Urothelium cell line (cell line): ENCODE measurements around the gene SCP2.
A peak's percentile ranks its signal among the peaks of the same experiment; 100 is the strongest.

Experiments
- DNase-seq: peaks from one replicate; pipeline ENCODE4 v3.0.0; 2011; ENCODE audit warnings: low spot score, mixed read lengths
- FAIRE-seq: peaks from 2 replicates; lab custom pipeline; 2011; peaks lifted over from hg19 to GRCh38; lab: Jason Lieb, UNC

SCP2 gene, protein sequence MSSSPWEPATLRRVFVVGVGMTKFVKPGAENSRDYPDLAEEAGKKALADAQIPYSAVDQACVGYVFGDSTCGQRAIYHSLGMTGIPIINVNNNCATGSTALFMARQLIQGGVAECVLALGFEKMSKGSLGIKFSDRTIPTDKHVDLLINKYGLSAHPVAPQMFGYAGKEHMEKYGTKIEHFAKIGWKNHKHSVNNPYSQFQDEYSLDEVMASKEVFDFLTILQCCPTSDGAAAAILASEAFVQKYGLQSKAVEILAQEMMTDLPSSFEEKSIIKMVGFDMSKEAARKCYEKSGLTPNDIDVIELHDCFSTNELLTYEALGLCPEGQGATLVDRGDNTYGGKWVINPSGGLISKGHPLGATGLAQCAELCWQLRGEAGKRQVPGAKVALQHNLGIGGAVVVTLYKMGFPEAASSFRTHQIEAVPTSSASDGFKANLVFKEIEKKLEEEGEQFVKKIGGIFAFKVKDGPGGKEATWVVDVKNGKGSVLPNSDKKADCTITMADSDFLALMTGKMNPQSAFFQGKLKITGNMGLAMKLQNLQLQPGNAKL

DNA sequence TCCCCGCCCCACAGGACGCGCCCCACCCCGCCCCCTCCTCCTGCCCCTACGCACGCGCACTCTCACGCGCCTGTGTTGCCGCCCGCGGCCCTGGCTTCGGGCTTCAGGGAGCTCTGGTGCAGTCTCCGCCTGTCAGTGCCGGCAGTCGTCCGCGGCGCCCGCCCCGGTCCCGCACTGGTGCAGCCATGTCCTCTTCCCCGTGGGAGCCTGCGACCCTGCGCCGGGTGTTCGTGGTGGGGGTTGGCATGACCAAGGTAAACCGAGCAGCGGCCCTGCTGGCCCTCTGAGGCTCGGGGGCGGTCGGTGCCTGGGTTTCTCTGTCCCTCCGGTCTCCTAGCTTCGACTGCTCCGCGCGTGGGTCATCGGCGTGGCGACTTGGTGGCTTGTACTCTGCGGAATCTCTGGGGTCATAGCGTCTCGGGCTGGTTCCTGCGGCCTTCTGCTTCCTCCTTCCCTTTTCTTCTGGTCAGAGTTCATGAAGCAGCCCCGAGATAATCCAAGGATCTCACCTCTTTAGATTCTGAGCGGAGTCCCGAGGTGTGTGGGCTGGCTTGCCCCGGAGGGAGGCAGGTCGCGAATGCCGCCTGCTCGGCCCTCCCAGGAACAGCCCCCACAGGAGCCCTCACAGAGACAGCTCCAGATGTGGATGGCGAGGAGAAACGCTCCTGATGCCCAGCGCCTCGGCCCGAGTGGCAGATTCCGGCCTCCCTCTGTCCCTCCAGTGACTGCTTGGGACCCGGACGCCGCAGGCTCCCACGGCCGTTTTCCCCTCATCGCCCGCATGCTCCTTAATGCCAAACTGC lies at the start of gene SCP2:
TSS of gene SCP2 (plus strand) at position 65 of the 803 bp plus-strand sequence. CDS start at position 186, 121 bp downstream.
- DNase-seq (peak; percentile 84), FAIRE-seq (no peak)

DNA sequence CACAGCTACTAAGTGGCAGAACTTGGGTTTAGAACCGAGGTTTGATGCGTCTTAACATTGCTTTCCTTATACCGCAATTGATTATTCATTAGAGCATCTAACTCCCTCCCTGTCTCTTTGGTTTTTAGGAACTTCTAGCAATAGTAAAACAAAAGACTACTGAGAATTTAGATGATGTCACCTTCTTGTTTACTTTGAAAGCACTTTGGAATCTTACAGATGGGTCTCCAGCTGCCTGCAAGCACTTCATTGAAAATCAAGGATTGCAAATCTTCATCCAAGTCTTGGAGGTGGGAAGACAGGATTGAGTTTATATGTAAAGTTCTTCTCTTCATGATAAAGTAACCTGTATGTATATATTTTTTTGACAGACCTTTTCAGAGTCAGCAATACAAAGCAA lies 49.5 kb upstream of the SCP2 start:
- no peak for FAIRE-seq
- no peak for DNase-seq

DNA sequence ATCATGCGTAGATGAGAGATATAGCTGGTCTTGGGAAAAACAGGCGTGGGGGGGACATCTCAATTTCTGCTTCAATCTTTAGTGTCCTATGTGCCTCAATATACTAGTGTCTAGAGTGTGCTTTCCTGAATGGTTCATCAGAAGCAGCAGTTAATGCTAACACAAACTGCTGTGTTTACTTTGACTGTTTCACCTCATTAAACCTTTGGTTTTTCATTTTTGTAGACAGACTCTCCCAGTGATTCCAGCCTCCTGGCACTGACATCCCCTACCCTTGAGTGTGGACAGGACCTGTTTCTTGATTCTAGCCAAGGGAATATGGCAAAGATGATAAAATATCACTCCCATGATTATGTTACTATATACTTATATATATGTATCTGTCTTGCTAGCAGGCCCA lies 46.9 kb upstream of the SCP2 start:
- DNase-seq: no peak
- no peak for FAIRE-seq

DNA sequence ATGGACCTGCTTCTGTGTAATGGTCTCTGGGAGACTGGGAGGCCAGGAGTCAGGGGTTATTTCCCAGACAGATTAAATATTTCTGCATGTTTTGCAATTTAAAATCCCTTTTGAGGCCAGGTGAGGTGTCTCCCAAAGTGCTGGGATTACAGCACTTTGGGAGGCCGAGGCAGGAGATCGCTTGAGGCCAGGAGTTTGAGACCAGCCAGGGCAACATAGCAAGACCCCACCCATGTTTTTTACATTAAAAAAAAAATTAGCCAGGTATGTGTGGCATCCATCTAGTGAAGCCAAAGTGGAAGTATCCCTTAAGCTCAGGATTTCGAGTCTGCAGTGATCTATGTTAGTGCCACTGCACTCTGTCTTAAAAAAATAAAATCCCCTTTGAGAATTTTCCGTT lies 39.6 kb upstream of the SCP2 start:
- no peak for FAIRE-seq
- no peak for DNase-seq

DNA sequence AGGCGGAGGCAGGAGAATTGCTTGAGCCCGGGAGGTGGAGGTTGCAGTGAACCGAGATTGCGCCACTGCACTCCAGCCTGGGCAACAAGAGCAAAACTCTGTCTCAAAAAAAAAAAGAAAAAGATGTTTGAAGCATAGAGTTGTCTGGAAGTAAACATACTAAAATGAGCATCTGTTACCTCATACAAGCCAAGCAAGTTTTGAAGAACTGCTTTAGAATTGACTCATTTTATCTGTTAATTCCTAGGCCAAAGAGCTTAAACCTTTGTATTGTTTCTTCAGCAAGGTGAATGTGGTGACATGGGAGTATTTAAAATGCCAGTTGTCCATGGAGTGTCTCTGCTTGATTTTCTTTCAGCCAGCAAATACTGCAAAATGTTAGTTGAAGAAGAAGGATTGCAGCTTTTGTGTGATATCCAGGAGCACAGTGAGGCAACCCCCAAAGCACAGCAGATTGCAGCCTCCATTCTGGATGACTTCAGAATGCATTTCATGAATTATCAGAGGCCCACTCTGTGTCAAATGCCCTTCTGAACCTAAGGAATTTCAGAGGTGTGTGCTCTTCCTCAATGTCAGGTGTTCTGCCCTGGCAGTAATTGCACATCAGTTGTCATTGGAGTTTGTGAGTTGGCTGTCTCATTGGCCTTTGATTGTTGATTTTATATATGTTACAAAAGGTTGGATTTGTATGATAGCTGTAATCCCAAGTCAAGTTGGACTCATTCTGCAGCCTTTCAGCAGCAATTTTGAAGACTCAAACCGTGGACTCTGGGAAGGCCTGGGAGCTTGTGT lies 34.5 kb upstream of the SCP2 start:
- DNase-seq (no peak), FAIRE-seq (no peak)

DNA sequence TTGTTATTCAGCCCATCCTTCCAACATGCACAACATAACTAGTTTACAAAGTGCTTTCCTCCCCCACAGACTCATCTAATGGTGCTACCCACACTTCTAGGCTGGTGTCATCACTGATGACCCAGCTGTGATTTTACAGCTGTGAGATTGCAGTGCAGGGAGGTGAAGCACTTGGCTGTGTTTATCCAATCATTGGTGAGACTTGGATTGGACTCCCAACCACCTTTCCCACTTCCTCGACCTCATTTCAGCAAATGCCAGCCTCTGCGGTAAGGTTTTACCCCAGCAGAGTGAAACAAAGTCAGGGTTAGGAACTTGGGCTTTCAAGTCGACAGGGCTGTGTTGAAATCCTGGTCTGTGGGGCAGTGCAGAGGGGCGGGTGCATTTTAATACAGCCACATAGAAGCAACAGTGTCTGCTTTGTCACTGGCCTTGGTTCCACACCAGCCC lies 27.6 kb upstream of the SCP2 start:
- no peak for FAIRE-seq

DNA sequence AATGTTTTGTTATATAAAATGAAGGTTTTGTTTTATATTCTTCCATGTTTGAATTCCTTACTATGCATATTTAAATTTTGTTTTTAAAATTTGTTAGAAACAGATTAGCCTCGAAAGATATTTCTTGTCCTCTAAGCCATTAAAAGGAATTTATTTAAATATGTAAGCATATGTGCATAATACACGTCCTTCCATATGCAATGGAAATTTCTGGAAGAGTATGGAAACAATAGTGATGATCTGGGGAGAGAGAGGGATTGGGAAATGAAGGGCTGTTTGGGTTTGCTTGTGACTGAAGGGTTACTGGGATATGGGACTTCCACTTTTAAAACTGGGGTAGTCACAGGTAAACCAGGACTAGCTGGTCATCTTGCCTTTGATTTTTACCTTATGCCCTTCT lies 26.7 kb upstream of the SCP2 start:
- FAIRE-seq (no peak), DNase-seq (no peak)

More for the DNA sequence above, 27.6 kb upstream of the SCP2 start:
- no peak for DNase-seq

DNA sequence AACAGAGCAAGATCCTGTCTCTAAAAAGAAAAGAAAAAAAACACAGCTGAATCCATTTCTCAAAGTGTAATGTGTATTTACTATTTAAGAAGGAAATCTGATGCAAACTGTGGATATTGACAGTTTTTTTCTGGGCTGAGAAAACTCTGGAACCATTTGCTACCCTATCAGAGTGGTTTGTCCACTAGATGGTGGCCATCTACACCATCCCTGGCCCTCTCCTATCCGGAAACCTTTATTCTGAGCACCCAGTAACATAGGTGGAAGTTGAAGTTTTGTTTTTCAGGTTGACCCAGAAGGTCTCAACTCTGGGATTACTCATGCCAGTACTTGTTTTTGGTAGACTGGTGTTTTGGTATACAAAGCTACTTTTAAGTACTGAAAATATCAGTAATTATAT lies 25.7 kb upstream of the SCP2 start:
- no peak for FAIRE-seq
- DNase-seq: no peak

DNA sequence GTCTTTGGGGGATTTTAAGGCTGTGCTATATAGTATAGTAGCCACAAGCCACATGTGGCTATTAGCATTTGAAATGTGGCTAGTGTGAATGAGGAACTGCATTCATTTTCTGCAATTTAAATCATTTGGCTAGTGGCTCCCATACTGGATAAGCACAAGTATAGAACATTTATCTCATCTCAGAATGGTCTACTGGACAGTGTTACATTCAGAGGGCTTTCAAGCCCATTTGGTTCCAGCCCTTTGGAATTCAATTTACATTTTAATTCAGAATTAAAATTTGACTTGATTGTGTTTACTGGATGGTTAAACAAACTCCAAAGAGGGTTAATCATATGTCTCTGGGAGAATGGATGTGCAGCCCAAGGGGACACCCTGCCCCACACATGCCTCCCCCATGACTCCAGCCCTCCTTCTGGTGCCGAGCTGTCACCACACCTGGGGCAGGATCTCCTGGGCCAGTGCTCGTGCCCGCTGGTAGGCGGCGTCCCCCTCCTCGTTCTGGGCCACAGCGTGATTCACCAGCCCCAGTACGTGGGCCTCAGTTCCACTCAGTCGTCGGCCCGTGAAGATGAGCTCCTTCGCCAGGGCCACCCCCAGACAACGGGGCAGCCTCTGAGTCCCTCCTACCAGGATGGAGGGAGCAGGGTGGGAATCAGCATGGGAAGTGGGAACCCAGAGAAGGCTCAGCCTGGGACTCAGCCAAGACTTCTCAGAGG lies 22.7 kb upstream of the SCP2 start:
- DNase-seq (no peak), FAIRE-seq (no peak)

DNA sequence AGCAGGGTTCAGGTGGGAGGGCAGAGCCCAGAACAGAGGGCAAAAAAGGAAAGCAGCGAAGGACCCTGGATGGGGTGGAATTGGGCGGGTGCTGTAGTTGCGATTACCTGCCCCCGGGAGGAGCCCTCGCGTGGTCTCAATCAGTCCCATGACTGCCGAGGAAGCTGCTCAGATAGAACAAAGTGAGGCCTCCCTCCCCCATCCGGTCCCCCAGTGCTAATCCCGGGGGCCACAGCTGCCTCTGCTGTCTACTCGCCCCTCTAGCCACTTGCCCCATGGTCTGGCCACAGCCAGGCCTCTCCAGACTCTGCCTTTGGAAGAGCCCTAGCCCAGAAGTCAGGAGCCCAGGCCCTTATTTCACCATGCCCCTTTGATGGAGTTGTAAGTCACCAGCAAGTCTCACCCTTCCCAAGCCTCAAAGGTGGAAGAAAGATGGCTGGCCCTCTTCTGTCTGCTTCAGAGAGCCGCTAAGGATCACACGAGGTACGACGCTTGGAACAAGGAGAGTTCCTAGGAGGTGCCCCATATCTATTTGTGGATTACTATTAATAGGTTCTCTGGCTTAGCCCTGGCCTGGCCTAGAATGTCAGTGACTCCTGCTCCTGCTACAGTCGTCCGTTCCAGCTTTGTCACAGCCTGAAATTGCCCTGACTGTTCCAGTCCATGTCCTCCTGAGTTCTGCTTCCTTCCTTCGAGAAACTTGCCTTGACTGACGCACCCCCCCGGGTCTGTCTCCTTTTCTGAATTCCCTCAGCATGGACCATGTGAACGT lies 22.0 kb upstream of the SCP2 start:
- FAIRE-seq: no peak
- peak; percentile 49 for DNase-seq

DNA sequence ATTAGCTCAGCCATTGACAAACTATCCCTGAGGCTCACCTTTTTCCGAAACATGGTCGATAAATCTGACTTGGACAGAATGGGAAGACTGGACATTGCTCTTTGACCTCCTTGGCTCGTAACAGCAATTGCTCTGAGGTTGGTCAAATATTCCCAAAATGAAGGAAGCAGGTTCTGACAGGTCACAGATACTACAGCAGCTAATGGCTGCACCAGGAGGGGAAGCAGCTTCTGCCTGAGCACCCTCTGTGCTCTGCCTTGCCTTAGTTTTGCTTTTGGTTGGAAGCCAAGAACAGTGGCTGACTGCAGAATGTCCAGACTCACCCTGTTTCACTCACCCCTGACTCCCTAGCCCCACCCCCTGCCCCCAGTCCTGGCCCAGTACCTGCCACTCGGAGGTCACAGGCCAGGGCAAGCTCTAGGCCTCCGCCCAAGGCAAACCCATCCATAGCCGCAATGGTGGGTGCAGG lies 20.9 kb upstream of the SCP2 start:
- DNase-seq (no peak), FAIRE-seq (no peak)

DNA sequence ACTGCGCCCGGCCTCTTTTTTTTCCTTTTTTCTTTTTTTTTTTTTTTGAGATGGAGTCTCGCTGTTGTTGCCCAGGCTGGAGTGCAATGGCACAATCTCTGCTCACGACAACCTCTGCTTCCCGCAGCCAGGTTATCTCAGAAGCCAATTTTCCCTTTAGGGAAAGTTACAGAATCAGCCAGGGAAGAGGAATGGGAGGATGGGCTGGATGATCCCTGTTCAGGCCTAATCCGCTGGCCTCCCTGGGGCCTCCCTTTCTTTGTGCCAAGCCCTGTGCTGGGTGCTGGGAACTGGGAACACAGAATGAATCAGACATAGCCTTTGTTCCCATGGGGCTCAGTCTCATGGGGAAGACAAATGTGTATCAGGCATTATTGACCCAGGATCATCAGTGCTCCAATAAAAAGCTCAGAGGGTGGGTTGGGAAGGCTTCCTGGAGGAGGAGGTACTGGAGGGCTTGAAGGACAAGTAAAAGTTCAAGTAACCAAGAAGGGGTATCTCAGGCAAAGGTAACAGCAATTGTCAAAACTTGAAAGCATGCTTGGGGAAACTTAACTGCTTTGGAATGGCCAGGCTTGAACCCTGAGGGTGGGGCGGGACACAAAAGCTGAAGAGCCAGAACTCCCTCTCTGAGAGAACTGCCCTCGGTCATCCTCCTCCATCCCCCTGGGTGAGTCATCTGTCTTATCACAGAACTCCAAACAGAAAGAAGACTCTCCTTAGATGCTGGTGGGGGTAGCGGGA lies 19.8 kb upstream of the SCP2 start:
- DNase-seq (no peak), FAIRE-seq (no peak)

DNA sequence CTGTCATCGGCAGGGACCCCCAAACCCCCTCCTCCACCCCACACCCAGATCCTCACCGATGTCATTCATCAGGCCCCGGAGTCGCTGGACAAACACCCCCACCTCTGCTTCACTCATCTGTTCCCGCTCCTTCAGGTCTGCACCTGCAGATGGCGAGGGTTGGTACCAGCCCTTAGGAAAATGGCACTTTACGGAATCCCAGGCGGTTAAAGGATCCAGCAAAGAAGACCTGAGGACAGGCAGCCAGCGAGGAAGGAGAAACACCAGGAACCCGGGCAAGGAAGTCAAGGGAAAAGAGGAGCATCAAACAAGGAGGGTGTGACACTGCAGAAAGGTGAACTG lies 19.3 kb upstream of the SCP2 start:
- no peak for DNase-seq
- no peak for FAIRE-seq

DNA sequence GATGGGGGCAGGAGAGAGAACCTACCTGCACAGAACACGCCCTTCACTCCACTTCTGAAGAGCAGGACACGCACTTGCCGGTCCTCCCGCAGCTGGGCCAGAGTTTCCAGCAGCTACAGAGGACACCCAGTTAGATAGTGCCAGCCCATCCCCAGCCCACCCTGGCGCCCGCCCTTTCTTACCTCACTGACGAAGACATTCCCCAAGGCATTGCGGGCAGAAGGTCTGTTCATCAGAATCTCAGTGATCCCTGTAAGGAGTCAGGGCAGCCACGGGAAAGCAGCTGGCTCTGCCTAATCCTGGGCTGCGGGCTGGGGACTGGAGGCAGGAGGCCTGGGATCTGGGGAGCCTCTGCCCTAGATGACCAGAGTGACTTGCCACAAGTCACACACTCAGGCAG lies 15.5 kb upstream of the SCP2 start:
- FAIRE-seq: no peak
- DNase-seq: no peak

DNA sequence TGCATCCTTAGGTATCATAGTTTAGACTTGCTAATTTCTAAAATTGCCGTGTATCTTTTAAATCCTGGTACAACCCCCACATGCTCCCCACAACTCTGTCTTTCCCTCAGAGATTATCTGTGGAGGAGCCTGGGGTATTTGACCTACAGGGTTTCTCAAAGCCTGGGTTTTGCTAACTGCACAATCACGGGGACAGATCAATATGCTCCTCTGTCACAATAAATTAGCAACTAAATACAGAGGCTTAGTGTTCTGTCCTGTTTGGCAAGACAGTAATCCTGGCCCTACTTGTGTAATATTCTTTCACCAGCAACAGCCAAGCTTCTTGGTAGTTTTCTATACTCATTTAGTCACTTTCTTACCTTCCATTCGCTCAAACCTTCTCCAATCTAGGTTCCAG lies 14.1 kb upstream of the SCP2 start:
- DNase-seq (no peak), FAIRE-seq (no peak)

DNA sequence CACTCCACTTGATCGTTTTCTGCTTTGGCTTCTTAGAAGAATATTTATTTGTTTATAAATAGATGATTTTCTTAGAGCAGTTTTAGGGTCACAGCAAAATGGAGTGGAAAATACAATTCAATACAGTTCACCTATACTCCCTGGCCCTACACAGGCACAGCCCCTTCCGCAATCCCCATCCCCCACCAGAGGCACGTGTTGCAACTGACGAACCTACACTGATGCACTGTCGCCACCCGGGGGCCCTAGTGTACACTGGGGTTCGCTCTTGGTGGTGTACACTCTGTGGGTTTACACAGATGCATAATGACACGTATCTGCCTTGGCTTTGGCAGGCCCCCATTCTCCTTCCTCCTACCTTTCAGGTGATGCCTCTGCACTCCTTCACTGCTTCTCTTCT lies 13.5 kb upstream of the SCP2 start:
- FAIRE-seq: no peak
- no peak for DNase-seq

DNA sequence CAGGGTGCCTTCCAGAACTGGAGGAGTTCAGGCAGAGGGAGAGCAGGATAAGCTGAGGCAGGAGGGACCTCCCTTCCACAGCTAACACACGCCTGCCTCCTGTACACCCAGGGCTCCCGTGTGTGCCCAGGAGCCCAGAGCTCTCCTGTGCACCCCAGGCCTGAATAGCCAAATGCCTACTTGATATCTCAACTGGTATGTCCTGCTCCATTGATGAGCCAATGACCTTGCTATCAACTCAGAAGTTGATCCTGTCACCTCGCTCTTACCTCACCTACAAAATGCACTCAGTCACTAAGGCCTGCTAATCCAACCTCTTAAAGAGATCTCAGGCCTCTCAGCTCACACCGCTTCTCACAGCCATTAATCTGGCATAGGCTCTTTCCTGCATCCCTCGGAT lies 12.6 kb upstream of the SCP2 start:
- no peak for FAIRE-seq
- no peak for DNase-seq

DNA sequence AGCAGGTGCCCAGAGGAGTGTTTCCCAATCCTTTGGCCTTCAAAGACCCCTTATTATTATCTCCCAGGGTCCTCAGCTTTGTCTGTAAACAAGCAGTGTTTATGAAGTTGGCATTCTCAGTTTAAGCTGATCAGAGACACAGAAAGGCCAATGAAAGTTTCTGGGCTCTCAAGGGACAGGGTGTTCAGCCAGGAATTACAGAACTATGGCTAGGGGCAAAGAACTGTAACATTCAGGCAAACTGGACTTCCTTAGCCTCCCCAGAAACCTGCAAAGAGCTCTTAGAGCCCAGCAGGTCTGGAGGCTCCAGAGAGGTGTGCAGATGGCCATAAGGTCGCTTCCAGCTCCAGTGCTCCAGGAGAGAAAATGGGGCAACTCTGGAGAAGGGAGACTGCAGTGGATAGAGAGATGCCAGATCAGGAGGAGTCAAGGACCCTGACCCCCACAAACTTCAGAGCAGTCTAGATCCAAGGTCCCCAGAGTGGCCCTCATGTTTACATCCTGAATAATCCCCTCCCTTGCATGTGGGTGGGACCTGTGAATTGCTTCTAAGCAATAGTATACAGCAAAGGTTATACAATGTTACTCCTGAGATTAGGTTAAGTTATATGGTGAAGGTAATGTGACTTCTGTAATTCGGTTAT lies 11.7 kb upstream of the SCP2 start:
- FAIRE-seq (no peak), DNase-seq (no peak)

DNA sequence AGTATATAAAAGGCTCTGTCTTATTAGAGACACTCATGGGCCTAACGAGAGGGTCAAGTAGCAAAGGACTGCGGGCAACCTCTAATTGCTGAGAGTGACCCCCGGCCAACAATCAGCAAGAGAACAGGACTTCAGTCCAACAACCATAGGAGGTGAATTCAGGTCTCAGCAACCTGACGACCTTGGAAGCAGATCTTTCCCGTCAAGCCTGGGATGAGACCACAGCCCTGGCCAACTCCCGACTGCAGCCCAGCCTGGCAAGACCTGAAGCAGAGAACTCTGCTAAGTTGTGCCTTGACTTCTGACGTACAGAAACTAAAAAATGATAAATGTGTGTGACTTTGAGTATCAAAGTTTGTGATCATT lies 11.2 kb upstream of the SCP2 start:
- no peak for FAIRE-seq
- no peak for DNase-seq
